ENCODE results near the gene FBXO11. TPM values are rescaled to one million over a fixed set of nuclear protein-coding genes. Genes with fewer than 3 reads are reported as not detected.
"Not testable (repeated sequence)": the region's sequence is repeated elsewhere in the genome, so short reads cannot be mapped to it uniquely, and the experiment has no call there.

Gene FBXO11
- total RNA-seq, 2 donors from 2014 or later, result 47.0 to 51.8 TPM

DNA sequence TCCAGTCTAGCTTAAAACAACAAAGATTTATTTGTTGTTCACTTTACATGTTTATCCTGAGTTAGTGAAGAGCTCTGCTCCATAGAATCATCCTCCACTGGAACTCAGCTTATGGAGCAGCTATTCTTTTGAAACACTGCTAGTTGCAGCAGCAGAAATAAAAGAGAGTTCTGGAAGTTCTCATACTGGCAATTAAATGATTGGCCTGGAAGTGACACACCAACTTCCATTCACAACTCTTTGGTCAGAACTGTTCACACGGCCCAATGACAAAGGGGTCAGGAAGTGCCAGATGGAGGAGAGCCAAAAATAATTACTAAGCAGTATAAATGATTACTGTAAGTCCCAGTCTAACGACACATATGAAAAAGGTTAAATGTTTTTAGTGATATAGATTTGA lies 39.1 kb downstream of the FBXO11 start:
- intact Hi-C loops (cut with DNase I, micrococcal nuclease), result no loop called here
- ATAC-seq (no peak), DNase-seq (no peak)

DNA sequence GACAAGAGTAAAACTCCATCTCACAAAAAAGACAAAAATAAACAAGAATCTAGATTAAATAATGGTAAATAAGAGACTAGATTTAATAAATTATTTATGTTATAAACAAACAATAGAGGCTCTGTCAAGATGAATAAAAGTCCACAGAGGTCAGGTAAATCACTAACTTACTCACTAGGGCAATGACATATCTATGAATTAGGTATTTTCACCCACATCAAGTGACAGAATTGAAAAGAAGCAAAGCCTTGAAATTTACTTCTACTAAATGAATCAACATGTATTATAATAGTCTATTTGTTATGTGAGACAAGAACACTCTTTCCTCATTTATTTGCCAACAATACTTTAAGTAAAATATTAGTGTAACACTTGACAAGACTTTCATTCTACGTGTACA lies 41.7 kb downstream of the FBXO11 start:
- no peak for ATAC-seq
- no peak for DNase-seq
- intact Hi-C loops (cut with DNase I, micrococcal nuclease), result no loop called here

- ATAC-seq, result no peak
- intact Hi-C loops (cut with DNase I, micrococcal nuclease), result no loop called here
- no peak for DNase-seq
Measured at GRCh38 chr2:47862949-47863348, 43.3 kb downstream of the FBXO11 start.

- not testable (repeated sequence) for ATAC-seq, DNase-seq
- intact Hi-C loops (cut with DNase I, micrococcal nuclease), result loop anchor here in 1 of 2 donors (10.0 kb wide), 1 partner anchor 572 kb away; no protein-coding TSS in a partner anchor
Measured at GRCh38 chr2:47853067-47853777, 53.1 kb downstream of the FBXO11 start.

- intact Hi-C loops (cut with DNase I, micrococcal nuclease), result loop anchor here in 1 of 2 donors (10.0 kb wide), 1 partner anchor 575 kb away; no protein-coding TSS in a partner anchor
- DNase-seq, result no peak
- ATAC-seq, result no peak
Measured at GRCh38 chr2:47850198-47850597, 56.1 kb downstream of the FBXO11 start.

DNA sequence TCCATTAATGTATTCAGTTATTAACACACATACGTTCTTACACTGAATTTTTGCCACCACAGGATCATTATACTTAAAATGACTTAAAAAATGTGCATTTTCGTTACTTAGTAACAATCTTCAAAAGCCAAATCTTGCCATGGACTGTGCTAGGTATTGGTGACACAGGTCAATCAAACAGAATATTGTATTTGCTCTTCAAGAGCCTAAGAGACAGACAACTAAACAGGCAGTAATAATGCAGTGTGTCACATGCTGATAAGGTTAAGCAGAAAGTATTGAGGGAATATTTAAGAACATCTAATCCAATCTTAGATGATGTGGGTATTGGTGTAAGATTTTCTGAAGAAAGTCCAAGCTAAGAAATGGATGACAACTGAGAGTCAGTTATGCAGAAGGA lies 56.9 kb downstream of the FBXO11 start:
- no peak for DNase-seq
- intact Hi-C loops (cut with DNase I, micrococcal nuclease), result no loop called here
- ATAC-seq, result no peak

- no peak for DNase-seq
- ATAC-seq, result no peak
- intact Hi-C loops (cut with DNase I, micrococcal nuclease), result no loop called here
Measured at GRCh38 chr2:47844162-47844561, 62.1 kb downstream of the FBXO11 start.

DNA sequence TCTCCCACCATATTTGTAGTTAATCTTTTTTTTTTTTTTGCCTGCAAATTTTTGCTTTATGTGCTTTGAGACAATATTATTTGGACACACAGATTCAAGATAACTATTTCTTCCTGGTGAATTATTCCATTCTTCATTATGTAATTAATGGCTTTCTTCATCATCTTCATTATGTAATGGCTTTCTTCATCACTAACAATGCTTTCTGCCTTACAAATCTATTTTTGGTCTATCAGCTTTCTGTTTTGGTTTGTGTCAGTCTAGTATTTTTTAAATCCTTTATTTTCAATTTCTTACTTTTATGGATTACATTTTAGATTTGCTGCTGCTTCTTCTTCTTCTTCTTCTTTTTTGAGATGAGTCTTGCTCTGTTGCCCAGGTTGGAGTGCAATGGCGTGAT lies 62.9 kb downstream of the FBXO11 start:
- DNase-seq (no peak), ATAC-seq (no peak)
- intact Hi-C loops (cut with DNase I, micrococcal nuclease), result no loop called here

DNA sequence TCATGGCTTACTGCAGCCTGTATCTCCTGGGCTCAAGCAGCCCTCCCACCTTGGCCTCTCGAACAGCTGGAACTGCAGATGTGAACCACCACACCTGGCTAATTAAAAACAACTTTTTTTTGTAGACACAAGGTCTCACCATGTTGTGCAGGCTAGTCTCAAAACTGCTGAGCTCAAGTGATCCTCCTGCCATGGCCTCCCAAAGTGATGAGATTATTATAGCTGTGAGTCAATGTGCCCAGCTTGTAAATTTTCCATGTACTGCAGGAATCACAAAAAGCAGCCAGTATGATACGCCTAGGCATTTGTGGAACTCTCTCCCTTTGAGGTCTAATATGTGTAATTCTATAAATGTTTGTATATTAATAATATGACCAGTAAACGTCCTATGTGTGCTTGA lies 63.5 kb downstream of the FBXO11 start:
- DNase-seq (no peak), ATAC-seq (no peak)
- intact Hi-C loops (cut with DNase I, micrococcal nuclease), result no loop called here

GRCh38 chr2:47838686-47839085 lies 67.6 kb downstream of the FBXO11 start:
- ATAC-seq, result no peak
- intact Hi-C loops (cut with DNase I, micrococcal nuclease), result no loop called here

GRCh38 chr2:47838249-47838648 lies 68.0 kb downstream of the FBXO11 start:
- ATAC-seq (no peak), DNase-seq (no peak)
- intact Hi-C loops (cut with DNase I, micrococcal nuclease), result no loop called here

More at GRCh38 chr2:47838686-47839085, 67.6 kb downstream of the FBXO11 start:
- no peak for DNase-seq

DNA sequence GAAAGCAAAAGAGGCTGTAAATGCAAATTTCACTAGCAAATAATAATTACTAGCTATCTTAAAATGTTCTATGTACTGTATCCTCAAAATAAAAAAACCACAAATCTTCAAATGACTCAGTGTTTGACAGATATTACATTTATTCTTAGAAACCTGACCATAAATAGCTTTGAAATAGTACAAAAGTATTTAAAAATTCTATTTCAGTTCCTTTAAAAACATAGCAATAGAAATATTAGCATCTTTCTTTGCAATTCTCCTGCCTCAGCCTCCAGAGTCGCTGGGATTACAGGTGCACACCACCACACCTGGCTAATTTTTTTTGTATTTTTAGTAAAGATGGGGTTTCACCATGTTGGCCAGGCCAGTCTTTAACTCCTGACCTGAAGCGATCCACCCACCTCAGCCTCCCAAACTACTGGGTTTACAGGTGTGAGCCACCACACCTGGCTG lies 72.8 kb downstream of the FBXO11 start:
- ATAC-seq (no peak), DNase-seq (no peak)
- intact Hi-C loops (cut with DNase I, micrococcal nuclease), result no loop called here

- DNase-seq (no peak), ATAC-seq (no peak)
- intact Hi-C loops (cut with DNase I, micrococcal nuclease), result no loop called here
Measured at GRCh38 chr2:47822518-47822917, 83.8 kb downstream of the FBXO11 start.

- intact Hi-C loops (cut with DNase I, micrococcal nuclease), result no loop called here
- no peak for ATAC-seq
- DNase-seq, result no peak
Measured at GRCh38 chr2:47819834-47820233, 86.5 kb downstream of the FBXO11 start.

DNA sequence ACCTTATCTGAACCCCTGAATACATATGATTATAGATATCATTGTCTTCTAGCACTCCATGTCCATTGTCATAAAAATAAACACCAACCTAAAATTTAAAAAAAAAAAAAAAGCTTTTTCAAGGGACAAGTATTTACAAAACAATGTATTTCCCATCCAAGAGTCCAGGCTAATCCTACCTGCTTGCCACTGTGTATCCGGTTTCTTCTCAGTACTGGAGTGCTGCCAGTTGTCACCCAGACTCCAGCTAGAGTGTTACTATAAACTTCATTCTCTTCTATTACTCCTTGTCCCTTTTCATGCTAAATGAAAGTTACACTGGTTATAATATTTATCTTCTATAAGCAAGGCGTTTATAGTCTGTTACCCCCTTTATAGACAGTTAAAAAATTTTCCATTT lies 87.5 kb downstream of the FBXO11 start:
- DNase-seq, result no peak
- intact Hi-C loops (cut with DNase I, micrococcal nuclease), result no loop called here
- ATAC-seq, result no peak

GRCh38 chr2:47815764-47816163 lies 90.5 kb downstream of the FBXO11 start:
- DNase-seq (no peak), ATAC-seq (no peak)
- intact Hi-C loops (cut with DNase I, micrococcal nuclease), result no loop called here

GRCh38 chr2:47811668-47812067 lies 94.6 kb downstream of the FBXO11 start:
- ATAC-seq, result no peak
- no peak for DNase-seq
- intact Hi-C loops (cut with DNase I, micrococcal nuclease), result no loop called here

- intact Hi-C loops (cut with DNase I, micrococcal nuclease), result no loop called here
- DNase-seq (no peak), ATAC-seq (no peak)
Measured at GRCh38 chr2:47810850-47811249, 95.4 kb downstream of the FBXO11 start.

GRCh38 chr2:47809903-47810302 lies 96.4 kb downstream of the FBXO11 start:
- ATAC-seq (no peak), DNase-seq (no peak)
- intact Hi-C loops (cut with DNase I, micrococcal nuclease), result no loop called here

DNA sequence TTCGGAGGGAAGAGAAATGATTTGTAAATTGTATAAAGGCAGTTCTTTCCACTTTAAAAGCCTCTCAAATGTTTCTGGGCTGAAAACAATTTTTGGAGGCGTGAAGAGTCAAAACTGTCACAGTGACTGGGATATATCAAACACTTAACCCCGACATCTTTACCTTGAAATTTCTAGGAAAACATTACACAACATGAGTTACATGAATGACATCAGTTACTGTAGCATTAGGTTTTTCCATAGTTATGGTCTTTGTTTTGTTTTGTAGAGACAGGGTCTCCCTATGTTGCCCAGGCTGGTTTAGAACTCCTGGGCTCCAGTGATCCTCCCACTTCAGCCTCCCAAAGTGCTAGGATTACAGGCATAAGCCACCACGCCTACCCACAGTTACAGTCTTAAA lies 97.7 kb downstream of the FBXO11 start:
- ATAC-seq (no peak), DNase-seq (no peak)
- intact Hi-C loops (cut with DNase I, micrococcal nuclease), result no loop called here

- ATAC-seq (no peak), DNase-seq (no peak)
- intact Hi-C loops (cut with DNase I, micrococcal nuclease), result no loop called here
Measured at GRCh38 chr2:47805850-47806249, 100.4 kb downstream of the FBXO11 start.
